ENCODE measurements around the gene SLC35G2.
"Not testable (repeated sequence)": the region's sequence is repeated elsewhere in the genome, so short reads cannot be mapped to it uniquely, and the experiment has no call there.

Gene SLC35G2

GRCh38 chr3:136835813-136836510 is 17.0 kb downstream of the SLC35G2 start:
- DNase-seq = no peak

GRCh38 chr3:136836511-136837156 is 17.7 kb downstream of the SLC35G2 start:
- DNase-seq = peak; percentile 17

GRCh38 chr3:136838641-136839555 is 20.0 kb downstream of the SLC35G2 start:
- no peak for DNase-seq

- DNase-seq = no peak
Measured at GRCh38 chr3:136839556-136839931, 20.6 kb downstream of the SLC35G2 start.

GRCh38 chr3:136840252-136840651 is 21.3 kb downstream of the SLC35G2 start:
- DNase-seq = no peak

- DNase-seq = no peak
Measured at GRCh38 chr3:136842294-136842693, 23.4 kb downstream of the SLC35G2 start.

- no peak for DNase-seq
Measured at GRCh38 chr3:136844724-136845123, 25.8 kb downstream of the SLC35G2 start.

GRCh38 chr3:136852180-136852579 is 33.3 kb downstream of the SLC35G2 start:
- DNase-seq = no peak

- peak; percentile 18 for DNase-seq
Measured at GRCh38 chr3:136856665-136857064, 37.7 kb downstream of the SLC35G2 start.

GRCh38 chr3:136858381-136858780 is 39.5 kb downstream of the SLC35G2 start:
- no peak for DNase-seq

GRCh38 chr3:136860541-136860940 is 41.6 kb downstream of the SLC35G2 start:
- peak; percentile 23 for DNase-seq

- DNase-seq = peak; percentile 100
Measured at GRCh38 chr3:136861890-136862616, 43.1 kb downstream of the SLC35G2 start, which contains the start of gene NCK1. TSS of gene NCK1 (plus strand) at chr3:136862208. CDS start at chr3:136928002, 65,794 bp downstream.

GRCh38 chr3:136862617-136863322 is 43.8 kb downstream of the SLC35G2 start:
- DNase-seq = peak; percentile 69

GRCh38 chr3:136869282-136869681 is 50.4 kb downstream of the SLC35G2 start:
- DNase-seq = no peak

GRCh38 chr3:136872258-136872657 is 53.3 kb downstream of the SLC35G2 start:
- not testable (repeated sequence) for DNase-seq

- not testable (repeated sequence) for DNase-seq
Measured at GRCh38 chr3:136879510-136879909, 60.6 kb downstream of the SLC35G2 start.

GRCh38 chr3:136882571-136882970 is 63.6 kb downstream of the SLC35G2 start:
- peak; percentile 35 for DNase-seq

GRCh38 chr3:136883967-136884720 is 65.2 kb downstream of the SLC35G2 start:
- peak; percentile 71 for DNase-seq

GRCh38 chr3:136885357-136886213 is 66.7 kb downstream of the SLC35G2 start:
- no peak for DNase-seq

- no peak for DNase-seq
Measured at GRCh38 chr3:136889947-136890346, 71.0 kb downstream of the SLC35G2 start.

Data from NCI-H82 (cell line).